K562 (cell line): Measurements from ENCODE around the gene HOXA10. TPM values are rescaled to one million over a fixed set of nuclear protein-coding genes. Genes with fewer than 3 reads are reported as not detected.

ENCODE experiments used
- ADNP ChIP-seq: fragments of 200-800 bp; sonication (Bioruptor generic); IDR thresholded peaks from 2 replicates; pipeline ENCODE4 v1.6.1; 2016; ENCODE audit warnings: missing genetic modification characterization, missing compliant biosample characterization
- MED1 ChIP-seq: sonication (generic); formaldehyde crosslinking; IDR thresholded peaks from 2 replicates; pipeline ENCODE4 v1.8.1; 2023; ENCODE audit warnings: missing genetic modification reagents, borderline replicate concordance
- polyA plus RNA-seq, 8 experiments: library from polyadenylated mRNA; depleted of rRNA in 4 of 8; stranded (reverse) in 5 of 8; unstranded in 3 of 8; fragments of >200 nt; fragmentation: Nextera tagmentation in 2 of 8; fragmentation: Illumina TruSeq in 1 of 8; extraction: Ambion mirVana in 2 of 8; extraction: Trizol in 1 of 8; gene quantifications; 2 replicates each; pipeline versions ENCODE4 v1.2.1 to v1.2.3, GENCODE V29; 2011 to 2014; ENCODE audit warnings: inconsistent platforms in 1 of 8, missing spikeins in 1 of 8
- total RNA-seq, 7 experiments: library from RNA; depleted of rRNA in 6 of 7; stranded (reverse); fragments of >200 nt in 6 of 7; fragmentation: Illumina TruSeq in 2 of 7; extraction: Trizol in 2 of 7; gene quantifications; 2 replicates each; pipeline versions ENCODE4 v1.2.1 to v1.2.3, GENCODE V29; 2011 to 2021; ENCODE audit warnings: low replicate concordance in 1 of 7
- TF ChIP-seq, protein P1 (sequence below), 2 experiments: fragments of 450-650 bp; IDR thresholded peaks; 2 replicates each; pipeline ENCODE4 v1.6.1; 2016; ENCODE audit warnings: mild to moderate bottlenecking in 2 of 2, borderline replicate concordance in 1 of 2, low read depth in 1 of 2, moderate library complexity in 1 of 2
- TF ChIP-seq, protein P2 (sequence below): fragments of 250-450 bp; sonication (Bioruptor Pico); IDR thresholded peaks from 2 replicates; pipeline ENCODE4 v1.5.1; 2021; ENCODE audit warnings: mild to moderate bottlenecking

HOXA10 gene
- total and polyA plus RNA-seq, 9 of the 15 experiments (the other 6 are each of a cell fraction or from before 2014, with no cell fraction given), result not detected

GRCh38 chr7:27126596-27127327, 47.4 kb downstream of the HOXA10 start (continued):
- TF ChIP-seq, protein P1, sequence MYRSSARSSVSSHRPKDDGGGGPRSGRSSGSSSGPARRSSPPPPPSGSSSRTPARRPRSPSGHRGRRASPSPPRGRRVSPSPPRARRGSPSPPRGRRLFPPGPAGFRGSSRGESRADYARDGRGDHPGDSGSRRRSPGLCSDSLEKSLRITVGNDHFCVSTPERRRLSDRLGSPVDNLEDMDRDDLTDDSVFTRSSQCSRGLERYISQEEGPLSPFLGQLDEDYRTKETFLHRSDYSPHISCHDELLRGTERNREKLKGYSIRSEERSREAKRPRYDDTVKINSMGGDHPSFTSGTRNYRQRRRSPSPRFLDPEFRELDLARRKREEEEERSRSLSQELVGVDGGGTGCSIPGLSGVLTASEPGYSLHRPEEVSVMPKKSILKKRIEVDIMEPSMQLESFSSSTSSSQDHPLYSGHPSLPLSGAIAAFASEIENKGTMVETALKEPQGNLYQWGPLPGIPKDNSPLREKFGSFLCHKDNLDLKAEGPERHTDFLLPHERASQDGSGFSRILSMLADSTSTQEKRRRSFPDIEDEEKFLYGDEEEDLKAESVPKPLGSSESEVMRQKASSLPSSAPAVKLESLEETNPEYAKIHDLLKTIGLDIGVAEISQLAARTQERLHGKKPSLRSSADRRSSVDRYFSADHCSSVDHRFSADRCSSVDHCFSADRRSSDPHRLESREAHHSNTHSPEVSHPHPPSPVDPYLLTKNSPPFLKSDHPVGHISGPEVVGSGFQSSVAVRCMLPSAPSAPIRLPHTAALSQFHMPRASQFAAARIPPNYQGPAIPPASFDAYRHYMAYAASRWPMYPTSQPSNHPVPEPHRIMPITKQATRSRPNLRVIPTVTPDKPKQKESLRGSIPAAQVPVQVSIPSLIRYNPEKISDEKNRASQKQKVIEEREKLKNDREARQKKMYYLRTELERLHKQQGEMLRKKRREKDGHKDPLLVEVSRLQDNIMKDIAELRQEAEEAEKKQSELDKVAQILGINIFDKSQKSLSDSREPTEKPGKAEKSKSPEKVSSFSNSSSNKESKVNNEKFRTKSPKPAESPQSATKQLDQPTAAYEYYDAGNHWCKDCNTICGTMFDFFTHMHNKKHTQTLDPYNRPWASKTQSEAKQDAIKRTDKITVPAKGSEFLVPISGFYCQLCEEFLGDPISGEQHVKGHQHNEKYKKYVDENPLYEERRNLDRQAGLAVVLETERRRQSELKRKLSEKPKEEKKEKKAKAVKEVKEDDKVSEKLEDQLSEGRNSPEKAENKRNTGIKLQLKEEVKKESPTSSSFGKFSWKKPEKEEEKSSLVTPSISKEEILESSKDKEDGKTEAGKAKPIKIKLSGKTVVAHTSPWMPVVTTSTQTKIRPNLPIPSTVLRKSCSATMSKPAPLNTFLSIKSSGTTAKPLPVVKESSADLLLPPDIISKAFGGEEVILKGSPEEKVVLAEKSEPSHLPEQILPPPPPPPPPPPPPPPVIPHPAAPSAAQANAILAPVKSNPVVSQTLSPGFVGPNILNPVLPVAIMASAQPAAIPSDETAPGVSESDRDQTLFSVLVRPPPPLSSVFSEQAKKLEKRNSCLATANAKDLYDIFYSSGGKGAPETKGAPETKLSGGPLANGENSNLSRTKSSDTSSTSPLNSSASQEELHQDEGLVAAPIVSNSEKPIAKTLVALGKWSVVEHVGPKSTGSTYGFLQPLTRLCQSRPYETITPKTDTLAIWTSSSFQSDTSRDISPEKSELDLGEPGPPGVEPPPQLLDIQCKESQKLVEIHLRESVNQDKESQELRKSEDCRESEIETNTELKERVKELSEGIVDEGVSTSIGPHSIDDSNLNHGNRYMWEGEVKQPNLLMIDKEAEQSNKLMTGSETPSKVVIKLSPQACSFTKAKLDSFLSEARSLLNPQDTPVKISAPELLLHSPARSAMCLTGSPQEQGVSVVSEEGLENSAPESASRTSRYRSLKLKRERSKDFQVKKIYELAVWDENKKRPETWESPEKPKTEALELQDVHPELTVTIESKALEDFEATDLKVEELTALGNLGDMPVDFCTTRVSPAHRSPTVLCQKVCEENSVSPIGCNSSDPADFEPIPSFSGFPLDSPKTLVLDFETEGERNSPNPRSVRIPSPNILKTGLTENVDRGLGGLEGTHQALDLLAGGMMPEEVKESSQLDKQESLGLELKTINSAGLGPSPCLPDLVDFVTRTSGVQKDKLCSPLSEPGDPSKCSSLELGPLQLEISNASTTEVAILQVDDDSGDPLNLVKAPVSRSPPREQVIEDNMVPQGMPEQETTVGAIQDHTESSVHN (IDR thresholded peaks at IDR 0.05; ENCODE audit: borderline replicate concordance in 1 of 2, low read depth in 1 of 2), result no peak
- TF ChIP-seq, protein P2, sequence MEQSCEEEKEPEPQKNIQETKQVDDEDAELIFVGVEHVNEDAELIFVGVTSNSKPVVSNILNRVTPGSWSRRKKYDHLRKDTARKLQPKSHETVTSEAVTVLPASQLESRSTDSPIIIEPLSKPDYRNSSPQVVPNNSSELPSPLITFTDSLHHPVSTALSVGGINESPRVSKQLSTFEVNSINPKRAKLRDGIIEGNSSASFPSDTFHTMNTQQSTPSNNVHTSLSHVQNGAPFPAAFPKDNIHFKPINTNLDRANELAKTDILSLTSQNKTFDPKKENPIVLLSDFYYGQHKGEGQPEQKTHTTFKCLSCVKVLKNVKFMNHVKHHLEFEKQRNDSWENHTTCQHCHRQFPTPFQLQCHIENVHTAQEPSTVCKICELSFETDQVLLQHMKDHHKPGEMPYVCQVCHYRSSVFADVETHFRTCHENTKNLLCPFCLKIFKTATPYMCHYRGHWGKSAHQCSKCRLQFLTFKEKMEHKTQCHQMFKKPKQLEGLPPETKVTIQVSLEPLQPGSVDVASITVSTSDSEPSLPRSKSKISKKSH (CRISPR knock-in tag), result no peak
- TF ChIP-seq MED1 (CRISPR knock-in tag), result no peak
- no peak for TF ChIP-seq ADNP
- TF ChIP-seq, all 486 proteins: peak for 0
